HG02938 (cell line): ENCODE data around the gene ITGAD.

ENCODE experiments used
- ATAC-seq: cut with Tn5 transposase; IDR thresholded peaks from one replicate; pipeline ENCODE4 v1.9.1; 2021; ENCODE audit warnings: mild to moderate bottlenecking, moderate library complexity; ENCODE audit not compliant: unreplicated experiment

ITGAD gene

GRCh38 chr16:31458844-31459686 is 65.9 kb downstream of the ITGAD start, which contains the start of gene ARMC5:
TSS of gene ARMC5 (plus strand) at chr16:31459501. CDS start at chr16:31459525, 24 bp downstream.
- peak; percentile 78 for ATAC-seq

GRCh38 chr16:31459687-31460581 is 66.8 kb downstream of the ITGAD start:
- peak; percentile 64 for ATAC-seq

GRCh38 chr16:31460582-31461002 is 67.5 kb downstream of the ITGAD start:
- ATAC-seq = no peak

- ATAC-seq = no peak
Measured at GRCh38 chr16:31461201-31461920, 68.2 kb downstream of the ITGAD start.

GRCh38 chr16:31461921-31462804 is 69.0 kb downstream of the ITGAD start:
- ATAC-seq = no peak

GRCh38 chr16:31464348-31464769 is 71.2 kb downstream of the ITGAD start:
- no peak for ATAC-seq

GRCh38 chr16:31464781-31465260 is 71.7 kb downstream of the ITGAD start:
- ATAC-seq = no peak

GRCh38 chr16:31465788-31466370 is 72.7 kb downstream of the ITGAD start:
- no peak for ATAC-seq

- ATAC-seq = no peak
Measured at GRCh38 chr16:31466381-31466841, 73.3 kb downstream of the ITGAD start.

- ATAC-seq = peak; percentile 52
Measured at GRCh38 chr16:31467151-31467773, 74.1 kb downstream of the ITGAD start.

GRCh38 chr16:31467858-31468257 is 74.7 kb downstream of the ITGAD start:
- no peak for ATAC-seq

GRCh38 chr16:31470615-31471014 is 77.5 kb downstream of the ITGAD start:
- ATAC-seq = no peak

- ATAC-seq = no peak
Measured at GRCh38 chr16:31471241-31471874, 78.2 kb downstream of the ITGAD start.

GRCh38 chr16:31471875-31472708 is 79.0 kb downstream of the ITGAD start, which contains the start of gene TGFB1I1:
TSS of gene TGFB1I1 (plus strand) at chr16:31472152. CDS start at chr16:31472189, 37 bp downstream.
- ATAC-seq = no peak

GRCh38 chr16:31472709-31473203 is 79.6 kb downstream of the ITGAD start:
- ATAC-seq = no peak

GRCh38 chr16:31473264-31473984 is 80.3 kb downstream of the ITGAD start:
- no peak for ATAC-seq
